UCSD-AML1 (cell line): ENCODE results near the gene GRID2.

ENCODE experiments used
- DNase-seq: peaks from one replicate; lab custom pipeline; 2025; ENCODE audit not compliant: unreplicated experiment; lab: John Stamatoyannopoulos, UW

Gene GRID2

DNA sequence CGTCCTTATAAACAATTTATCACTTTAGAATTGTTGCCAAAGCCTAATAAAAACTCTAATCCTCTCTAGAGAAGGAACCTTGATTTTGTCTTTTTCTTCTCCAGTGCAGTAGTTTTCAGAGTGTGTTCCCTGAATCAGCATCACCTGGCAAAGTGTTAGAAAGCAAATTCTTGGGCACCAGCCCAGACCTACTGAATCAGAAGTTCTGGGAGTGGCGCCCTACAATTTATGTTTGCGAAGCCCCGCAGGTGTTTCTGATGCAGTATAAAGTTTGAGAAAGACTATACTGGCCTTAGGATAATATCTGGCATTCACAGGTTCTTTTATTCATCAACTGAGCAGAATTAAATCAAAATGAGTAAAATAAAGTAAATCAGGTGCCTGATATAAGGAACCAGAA, 879.0 kb downstream of the GRID2 start:
- no peak for DNase-seq

DNA sequence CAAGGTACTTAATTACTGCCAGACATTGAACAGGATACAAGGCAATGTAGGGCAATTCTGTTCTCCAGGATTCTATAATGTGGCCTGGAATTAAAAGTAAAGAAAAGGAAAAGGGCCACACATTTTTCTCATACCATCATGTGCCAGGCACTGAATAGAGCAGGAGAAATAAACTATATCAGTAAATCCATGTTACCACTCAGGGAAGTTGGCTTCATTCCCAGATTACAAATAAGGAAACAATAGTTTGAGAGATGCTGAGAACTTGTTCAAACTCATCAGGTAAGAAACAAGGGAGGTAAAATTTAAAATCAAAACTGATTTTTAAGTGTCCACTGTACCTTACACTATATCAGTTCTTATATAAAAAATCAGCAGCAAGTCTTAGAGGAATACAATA, 879.8 kb downstream of the GRID2 start:
- DNase-seq = no peak

DNA sequence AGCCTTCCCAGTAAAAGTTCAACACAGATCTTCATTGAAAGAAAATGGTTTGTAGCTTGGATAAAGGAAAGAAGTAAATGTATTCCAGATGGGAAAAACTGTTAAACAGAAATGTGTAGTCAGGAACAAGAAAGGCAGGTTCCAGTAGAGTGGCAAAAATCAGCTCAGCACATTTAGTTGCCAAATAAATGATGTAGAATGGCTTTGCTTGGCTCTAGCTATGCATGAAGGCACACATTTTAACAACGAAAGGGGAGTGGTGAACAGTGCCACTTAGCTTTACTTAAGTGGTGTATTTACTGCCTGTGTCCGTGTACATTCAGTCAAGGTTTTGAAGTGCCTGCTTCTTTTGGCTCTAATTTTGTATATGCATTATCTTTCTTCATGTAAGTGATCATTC, 880.3 kb downstream of the GRID2 start:
- no peak for DNase-seq

DNA sequence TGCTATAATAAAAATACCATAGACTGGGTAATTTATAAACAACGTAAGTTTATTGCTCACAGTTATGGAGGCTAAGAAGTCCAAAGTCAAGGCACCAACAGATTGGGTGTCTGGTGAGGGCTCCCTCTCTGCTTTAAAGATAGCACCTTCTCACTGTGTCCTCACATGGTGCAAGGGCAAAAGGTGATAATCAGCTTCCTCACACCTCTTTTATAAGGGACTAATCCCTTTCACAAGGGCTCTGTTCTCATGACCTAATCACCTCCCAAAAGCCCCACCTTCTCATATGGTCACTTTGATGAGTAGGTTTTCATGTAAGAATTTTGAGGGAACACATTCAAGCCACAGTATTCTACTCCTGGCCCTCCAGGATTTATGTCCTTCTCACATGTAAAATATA, 883.1 kb downstream of the GRID2 start:
- no peak for DNase-seq

DNA sequence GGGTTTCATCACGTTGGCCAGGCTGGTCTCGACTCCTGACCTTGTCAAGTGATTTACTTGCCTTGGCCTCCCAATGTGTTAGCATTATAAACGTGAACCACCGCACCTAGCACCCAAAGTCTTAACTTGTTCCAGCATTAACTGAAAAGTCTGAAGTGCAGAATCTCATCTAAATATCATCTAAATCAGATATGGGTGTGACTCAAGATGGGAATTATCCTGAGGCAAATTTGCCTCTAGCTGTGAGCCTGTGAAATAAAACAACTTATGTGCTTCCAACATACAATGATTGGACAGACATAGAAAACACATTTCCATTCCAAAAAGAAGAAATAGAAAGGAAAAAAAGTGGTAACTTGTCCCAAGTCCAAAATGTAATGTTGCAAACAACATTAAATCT, 883.7 kb downstream of the GRID2 start:
- DNase-seq = no peak

DNA sequence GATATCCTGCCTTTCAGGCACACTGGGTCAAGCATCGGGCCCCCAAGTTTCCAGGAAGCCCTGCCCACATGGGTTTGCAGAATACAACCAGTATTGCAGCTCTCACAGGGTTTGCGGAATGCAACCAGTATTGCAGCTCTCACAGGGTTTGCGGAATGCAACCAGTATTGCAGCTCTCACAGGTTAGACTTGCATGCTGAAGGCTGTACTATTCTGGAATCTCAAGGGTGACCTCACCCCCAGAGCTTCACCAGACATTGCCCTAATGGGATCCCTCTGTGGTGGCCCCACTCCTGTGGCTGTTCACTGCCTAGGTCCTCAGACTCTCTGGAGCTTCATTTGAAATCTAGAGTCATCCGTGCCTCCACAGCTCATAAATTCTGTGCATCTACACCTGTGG, 884.1 kb downstream of the GRID2 start:
- no peak for DNase-seq

DNA sequence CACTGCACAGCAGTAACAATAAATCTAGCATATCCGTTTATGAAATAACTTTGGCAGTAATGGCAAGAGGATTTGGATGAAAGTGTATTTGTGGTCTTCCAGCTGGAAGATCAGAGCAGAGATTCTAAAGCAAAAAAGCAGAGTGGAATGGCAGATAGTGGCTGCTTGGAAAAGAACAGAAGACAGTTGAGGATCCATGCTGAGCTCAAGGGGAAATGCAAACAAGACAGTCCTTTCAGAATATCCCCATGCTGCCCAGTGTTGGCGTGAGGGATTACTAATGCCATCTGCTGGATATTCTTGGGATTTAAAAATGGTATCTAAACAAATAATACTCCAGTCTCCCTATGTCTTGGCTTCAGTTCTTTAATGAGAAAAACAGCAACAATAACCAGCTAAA, 895.7 kb downstream of the GRID2 start:
- peak; percentile 5 for DNase-seq

DNA sequence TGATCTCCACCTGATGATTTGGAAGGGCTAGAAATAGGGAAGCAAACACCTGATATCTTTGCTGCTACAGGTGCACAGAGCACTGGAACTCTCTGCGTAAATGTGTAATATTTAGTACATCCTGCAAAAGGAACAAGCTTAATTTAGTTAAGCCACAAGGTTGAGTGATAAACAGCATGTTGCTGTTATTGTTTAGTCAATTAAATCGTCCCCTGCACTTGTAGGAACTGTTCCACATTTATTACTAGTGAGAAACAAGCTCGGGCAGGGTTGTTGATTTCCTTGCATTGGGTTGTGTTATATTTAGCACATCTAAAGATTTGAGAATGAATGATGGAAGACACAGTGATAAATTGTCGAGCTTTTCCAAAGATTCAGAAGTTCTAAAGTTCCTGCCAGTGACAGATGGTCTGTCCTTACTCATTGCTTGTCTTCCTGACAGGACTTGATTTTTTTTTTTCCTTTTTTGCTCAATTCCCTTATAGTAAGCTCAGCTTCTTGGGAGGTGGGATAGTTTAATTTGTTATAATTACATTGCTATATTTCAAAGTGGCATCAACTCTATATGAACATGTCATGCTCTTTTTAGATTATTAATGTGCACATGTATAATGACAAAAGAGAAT, 897.8 kb downstream of the GRID2 start:
- DNase-seq = no peak

DNA sequence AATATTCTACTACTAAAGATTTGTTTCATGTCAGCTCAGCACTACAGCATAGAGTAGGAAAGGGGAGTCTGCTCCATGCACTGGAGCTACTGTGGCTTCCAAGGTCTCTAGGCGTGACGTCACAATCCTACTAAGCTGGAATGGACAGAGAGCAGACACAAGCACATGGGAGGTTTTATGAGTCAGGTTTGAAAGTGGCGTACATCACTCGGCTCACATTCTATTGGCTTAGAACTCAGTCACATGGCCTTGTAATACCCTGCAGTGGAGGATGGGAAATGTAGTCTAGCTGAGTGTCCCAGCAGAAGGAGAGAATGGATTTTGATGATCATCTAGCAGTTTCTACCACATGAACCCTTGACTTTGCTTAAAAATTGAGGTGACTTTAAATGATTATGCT, 899.9 kb downstream of the GRID2 start:
- DNase-seq = peak; percentile 4

DNA sequence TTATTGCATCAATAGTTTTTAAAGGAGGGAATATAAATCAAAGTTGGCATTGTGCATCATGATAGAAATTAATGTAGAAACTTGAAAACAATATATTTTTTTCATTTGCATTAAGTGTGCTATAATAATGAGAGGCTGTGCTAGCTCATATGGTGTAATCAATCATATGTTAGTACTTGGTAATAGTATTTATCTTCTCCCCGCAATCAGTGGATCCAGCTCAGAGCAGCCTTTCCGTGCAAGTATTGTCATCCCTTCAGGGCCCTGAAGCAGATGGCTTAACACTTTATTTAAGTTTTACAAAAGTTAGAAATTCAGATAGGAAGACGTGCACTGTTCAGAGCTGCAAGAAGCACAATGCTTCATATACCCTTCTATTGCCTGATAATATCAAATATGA, 908.5 kb downstream of the GRID2 start:
- DNase-seq = no peak

DNA sequence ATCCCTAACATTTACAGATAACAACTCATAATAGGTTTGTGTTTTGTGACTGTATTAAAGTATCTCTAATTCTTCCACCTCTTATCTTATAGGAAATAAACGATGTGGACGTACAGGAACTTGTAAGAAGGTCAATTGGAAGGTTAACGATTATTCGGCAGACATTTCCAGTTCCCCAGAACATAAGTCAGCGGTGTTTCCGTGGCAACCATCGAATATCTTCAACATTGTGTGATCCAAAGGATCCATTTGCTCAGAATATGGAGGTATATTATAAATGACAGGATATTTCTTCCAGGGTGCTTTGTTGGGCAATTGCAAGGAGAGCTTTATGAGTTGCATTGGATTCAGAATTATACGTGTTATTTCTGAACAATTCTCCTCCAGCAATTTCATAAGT, 912.9 kb downstream of the GRID2 start:
- DNase-seq = no peak

DNA sequence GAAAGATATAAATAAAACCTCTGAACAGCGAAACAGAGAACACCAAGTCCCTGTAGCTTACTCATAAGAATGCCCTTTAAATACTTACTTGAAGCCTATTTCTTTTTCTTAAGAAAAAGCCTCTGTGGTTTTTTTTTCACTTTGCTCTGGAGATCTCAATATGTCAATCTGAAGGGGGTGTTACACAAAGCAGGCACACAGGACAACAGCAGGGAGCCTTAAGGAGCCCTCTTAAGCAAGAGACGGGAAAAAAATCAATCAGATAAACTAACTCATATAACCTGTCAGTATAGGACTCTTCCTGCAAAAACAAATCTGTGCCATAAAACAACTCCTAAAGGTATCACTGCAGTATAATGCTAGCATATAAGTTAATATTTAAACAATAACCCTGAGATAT, 913.7 kb downstream of the GRID2 start:
- no peak for DNase-seq

DNA sequence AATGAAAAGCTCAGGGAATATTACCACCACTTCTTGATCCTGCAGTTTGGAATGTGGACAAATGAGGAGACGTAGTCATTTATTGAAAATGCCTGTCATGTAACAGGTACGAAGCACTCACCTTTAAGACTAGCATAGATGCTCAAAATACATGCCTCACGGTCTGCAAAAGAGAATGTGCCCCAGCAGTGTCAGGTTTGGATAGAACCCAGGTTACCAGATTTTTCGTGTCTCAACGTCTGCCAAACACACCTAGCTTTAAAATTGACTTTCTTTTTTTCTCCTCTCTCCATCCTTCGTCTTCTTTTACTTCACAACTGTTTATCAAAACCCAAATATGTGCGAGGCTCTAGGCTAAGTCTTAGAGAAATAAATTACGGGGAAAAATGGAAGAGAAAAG, 918.0 kb downstream of the GRID2 start:
- no peak for DNase-seq

DNA sequence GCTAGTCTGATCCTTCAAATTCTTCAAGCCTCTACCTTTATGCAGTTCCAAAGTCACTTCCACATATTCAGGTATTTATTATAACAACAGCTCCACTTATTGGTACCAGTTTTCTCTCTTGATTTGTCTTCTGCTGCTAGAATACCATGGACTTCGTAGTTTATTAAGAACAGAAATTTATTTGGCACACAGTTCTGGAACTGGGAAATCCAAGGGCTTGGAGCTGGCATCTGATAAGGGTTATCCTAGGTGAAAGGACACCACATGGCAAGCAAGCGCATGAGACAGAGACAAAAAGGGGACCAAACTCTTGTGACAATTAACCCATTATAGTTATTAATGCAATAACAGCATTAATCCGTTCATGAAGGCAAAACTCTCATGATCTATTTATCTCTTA, 924.3 kb downstream of the GRID2 start:
- DNase-seq = no peak

DNA sequence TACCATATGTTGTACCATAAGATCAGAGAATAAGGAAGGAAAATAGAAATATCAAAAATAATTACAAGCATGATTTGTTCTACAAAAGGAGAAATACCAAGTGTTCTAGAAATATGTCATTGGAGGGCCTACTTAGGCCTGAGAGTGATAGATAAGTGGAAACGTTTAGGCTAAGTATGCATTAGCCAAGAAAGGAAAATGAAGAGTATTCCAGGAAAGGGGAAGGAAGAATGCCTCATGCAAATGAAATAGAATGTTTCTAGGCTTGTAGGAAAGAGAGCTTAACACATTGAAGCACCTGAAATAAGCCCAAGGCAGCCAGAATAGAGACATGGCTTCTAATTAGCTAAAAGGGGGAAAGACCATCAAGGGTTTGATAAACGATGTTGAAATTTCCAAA, 929.1 kb downstream of the GRID2 start:
- DNase-seq = no peak

DNA sequence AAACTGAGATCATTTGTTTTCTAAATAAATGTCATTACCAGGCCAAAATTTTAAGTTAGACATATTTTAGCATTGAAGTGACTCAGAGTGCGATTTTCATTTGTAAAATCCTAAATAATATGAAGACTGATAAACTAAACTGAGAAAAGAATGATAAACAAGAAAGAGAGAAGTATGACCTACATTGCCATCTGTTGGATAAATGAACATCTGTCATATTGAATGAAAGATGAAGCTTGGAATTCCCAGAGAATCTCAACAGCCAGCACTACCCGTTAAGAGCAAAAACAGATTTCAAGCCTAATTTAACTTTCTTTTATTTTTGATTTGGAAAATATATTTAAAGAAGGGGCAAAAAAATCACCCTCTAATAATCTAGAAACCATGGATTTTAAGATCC, 933.8 kb downstream of the GRID2 start:
- DNase-seq = no peak

DNA sequence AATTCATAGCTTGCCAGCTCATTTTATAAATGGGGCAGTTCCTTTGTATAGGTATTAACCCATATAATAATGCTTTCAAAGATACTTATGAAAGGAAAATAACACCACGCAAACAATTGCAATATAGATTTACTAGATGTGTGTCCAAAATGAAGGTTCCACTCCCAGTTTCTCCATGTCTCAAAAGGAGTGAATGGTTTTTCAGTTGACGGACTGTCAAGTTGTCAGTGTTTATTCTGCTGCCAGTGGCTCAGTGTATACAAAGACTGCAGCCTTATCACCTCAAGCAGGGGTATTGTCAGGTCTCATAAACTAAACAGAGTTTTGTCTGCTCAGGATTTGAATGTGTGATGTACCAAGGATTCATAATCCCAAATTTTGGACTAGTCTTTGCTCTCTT, 939.5 kb downstream of the GRID2 start:
- no peak for DNase-seq

DNA sequence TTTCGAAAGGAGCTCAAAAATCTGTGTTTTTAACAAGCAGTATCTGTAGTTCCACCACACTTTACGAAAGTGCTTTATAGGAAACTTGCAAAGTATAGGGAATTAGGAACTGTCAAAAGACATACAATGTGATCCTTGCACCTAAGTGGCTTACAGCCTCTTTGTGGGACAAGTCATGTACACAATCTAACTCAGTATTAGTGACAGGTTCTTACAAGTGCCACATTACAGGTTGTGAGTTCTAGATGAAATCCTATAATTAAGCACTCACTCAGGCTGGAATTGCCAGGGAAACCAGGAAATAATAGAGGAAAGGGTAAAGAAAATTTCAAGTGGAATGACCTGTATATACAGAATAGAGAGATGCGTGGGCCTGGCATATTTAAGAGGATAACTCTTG, 957.4 kb downstream of the GRID2 start:
- no peak for DNase-seq

DNA sequence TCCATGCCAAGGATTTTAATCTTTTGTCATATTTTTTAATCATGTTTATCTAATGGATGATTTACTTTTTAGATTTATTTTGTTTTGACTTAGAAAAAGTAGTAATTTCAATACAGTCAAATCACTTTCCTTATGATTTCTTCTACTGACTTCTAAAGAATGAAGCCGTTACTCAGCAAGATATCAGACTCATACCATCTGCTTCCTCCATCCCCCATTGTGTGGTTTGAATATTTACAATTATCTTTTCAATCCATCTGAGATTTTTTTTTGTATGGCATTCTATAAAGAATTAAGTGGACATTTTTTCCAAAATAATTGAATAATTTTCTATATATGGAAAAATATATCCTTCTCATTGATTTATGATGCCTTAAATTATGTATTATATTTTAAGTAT, 959.4 kb downstream of the GRID2 start:
- no peak for DNase-seq

DNA sequence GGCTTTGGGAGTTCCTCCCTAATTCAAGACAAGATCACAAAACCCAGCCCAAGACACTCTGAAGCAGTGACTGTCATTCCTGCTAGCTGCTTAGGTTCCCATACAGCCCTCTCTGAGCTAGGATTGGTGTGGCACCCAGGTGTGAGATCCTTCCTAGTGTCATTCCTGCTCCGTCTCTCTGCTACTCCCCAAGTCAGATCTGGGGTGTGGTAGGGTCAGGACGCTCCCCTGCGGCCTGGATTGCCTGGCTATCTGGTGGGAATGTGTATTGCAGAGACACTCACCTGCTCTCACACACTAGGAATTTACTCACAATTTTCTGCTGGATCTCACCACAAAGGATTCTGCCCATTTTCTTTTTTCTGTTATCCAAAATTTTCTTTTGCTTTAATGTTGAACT, 964.0 kb downstream of the GRID2 start:
- DNase-seq = no peak

DNA sequence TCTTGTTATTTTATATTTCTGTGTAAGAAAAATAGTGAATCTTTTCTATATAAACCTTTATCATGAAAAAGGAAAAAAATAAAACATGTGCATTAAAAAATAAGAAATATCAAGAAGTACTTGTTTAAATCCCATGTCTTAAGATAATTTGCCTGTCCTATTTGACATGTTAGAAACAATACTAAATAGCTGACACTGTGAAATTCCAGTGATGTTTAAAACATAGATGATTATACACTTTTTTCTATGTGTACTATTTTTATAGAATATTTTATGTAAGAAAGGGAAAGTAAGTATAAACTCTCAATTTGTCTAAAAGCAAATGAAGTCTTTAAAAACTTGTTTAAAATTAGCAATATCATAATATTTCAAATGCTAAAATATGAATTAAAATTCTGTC, 981.6 kb downstream of the GRID2 start:
- no peak for DNase-seq

DNA sequence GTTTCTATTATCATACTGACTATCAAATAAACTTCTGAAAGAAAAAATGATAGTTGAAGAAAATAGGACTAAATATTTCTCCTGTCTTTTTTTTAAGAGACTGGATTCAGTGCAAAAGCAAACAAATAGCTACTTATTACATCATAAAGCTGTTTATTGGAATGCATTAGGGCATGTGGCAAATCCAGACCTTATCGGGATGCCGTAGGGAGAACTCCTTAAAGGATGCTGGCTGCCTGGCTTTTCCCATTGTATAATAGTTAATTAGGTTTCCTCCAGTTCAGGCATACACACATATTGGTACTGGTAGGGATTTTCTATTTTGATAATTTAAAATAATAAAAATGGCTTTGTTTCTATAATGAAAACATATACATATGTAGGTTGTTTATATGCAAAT, 985.5 kb downstream of the GRID2 start:
- DNase-seq = no peak

DNA sequence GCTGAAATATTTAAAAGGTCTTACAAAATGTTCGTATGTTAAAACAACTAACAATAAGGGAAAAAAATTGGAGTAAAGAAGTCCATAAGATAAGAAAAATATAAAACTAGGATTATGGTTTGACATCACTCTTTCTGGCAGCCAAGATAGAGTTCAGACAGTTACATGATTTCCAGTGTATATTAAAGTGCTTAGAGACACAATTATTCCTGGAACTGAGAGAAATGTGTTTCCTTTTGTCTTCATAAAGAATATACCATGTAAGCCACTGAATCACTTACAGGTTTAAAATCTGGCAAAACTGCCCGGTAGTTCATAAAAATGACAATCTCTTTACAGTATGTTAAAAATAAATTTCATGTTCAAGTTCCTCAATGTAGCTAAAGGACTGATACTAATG, 986.1 kb downstream of the GRID2 start:
- no peak for DNase-seq

DNA sequence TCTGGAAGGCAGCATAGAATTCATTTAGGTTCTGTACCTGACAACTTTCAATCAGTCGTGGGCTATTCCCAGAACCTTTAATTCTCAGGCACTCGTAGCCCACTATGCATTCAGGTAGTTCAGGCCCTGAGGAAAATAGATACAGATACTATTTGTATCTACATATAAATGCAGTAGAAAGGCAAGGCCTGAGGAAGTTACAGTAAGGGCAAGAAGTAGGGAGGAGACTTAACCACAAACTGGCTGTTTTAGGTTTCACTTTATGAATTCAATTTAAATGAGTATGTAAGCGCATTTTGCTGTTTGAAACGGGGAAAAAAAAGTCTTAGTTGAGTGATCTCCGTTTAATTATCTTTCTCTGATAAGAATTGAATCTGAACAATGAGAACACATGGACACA, 995.4 kb downstream of the GRID2 start:
- DNase-seq = no peak
